ENCODE results near the gene RGS8. TPM values are rescaled to one million over a fixed set of nuclear protein-coding genes. Genes with fewer than 3 reads are reported as not detected.
A peak's percentile ranks its signal among the peaks of the same experiment; 100 is the strongest.

The RGS8 gene
- total and polyA plus RNA-seq, 2 of the 4 experiments (the other 2 are of a cell fraction), result not detected

GRCh38 chr1:182700351-182700709 is 15.9 kb upstream of the RGS8 start:
- no peak overlapping the region for H4K91ac ChIP-seq (ENCODE audit: insufficient read depth, low read depth, low read length)
- ChIA-PET CTCF (interaction anchor here (0.6 kb wide), 2 partner anchors 9 to 102 kb away, joined by 3 to 4 read pairs; no protein-coding TSS in a partner anchor), POLR2A (ENCODE audit: unreplicated experiment) (interaction anchor here (0.5 kb wide), 1 partner anchor 17 kb away, joined by 13 read pairs; no protein-coding TSS in a partner anchor)
- TF ChIP-seq CHD1 (IDR thresholded peaks at IDR 0.05; ENCODE audit: low read depth, low read length) (no peak), BHLHE40 (IDR thresholded peaks at IDR 0.05; ENCODE audit: low read depth, low read length) (no peak), MAZ (IDR thresholded peaks at IDR 0.05; ENCODE audit: borderline replicate concordance, low read depth, low read length) (no peak)
- H3K4ac ChIP-seq (ENCODE audit: low read depth, low read length), result no peak overlapping the region
- no peak overlapping the region; the same call in 1 of the 2 replicates for H3K23ac ChIP-seq (ENCODE audit: low read depth, low read length)
- no peaks in the 10 kb centered on the region for H4K20me1 ChIP-seq (ENCODE audit: insufficient read depth, low read length)
- no peak overlapping the region for H2BK20ac ChIP-seq (ENCODE audit: low read depth, low read length)
- no peak overlapping the region for H2BK5ac ChIP-seq (ENCODE audit: low read depth, low read length, poor library complexity, severe bottlenecking)
- no peaks in the 10 kb centered on the region for H3K79me1 ChIP-seq (ENCODE audit: low read depth in 1 of 2, low read length in 2 of 2)
- H3K56ac ChIP-seq (ENCODE audit: extremely low read depth, insufficient read depth, low read length), result no peak overlapping the region
- H3K18ac ChIP-seq (ENCODE audit: low read depth, low read length), result no peak overlapping the region
- BruUV-seq (replicated peaks), result no TSS peak
- ATAC-seq (ENCODE audit: low read depth), result no peak
- no peak overlapping the region for H2BK15ac ChIP-seq (ENCODE audit: low read depth, low read length)
- no peak overlapping the region for H2AFZ ChIP-seq (replicated peaks; ENCODE audit: low read length, poor library complexity)
- H4K8ac ChIP-seq (ENCODE audit: low read depth in 2 of 2, low read length in 2 of 2), result no peak overlapping the region
- dilution Hi-C loops (cut with HindIII; ENCODE audit: low sequenced_read_pairs, unreplicated experiment), result no loop called here
- no peak for DNase-seq
- no peak overlapping the region for H3K9ac ChIP-seq (ENCODE audit: low read depth, low read length)
- H3K36me3 ChIP-seq (ENCODE audit: control insufficient read depth, insufficient read depth, low read length), result no peaks in the 10 kb centered on the region
- intact Hi-C loops (cut with micrococcal nuclease), result no loop called here
- no peak overlapping the region for H2BK120ac ChIP-seq (ENCODE audit: low read depth, low read length)
- peak overlapping the region; percentile 9 for H2AK9ac ChIP-seq (replicated peaks; ENCODE audit: low read depth, low read length, poor library complexity)
- in situ Hi-C loops (cut with MboI; ENCODE audit: low sequenced_read_pairs), result no loop called here
- peaks cover 11% of the 10 kb centered on the region for H3K27me3 ChIP-seq (ENCODE audit: control insufficient read depth, insufficient read depth, low read length)
- H3K9me3 ChIP-seq (ENCODE audit: control insufficient read depth, insufficient read depth, low read length), result no peaks in the 10 kb centered on the region
- H4K5ac ChIP-seq (ENCODE audit: low read depth, low read length), result no peak overlapping the region
- no peak overlapping the region for H3K4me3 ChIP-seq (ENCODE audit: insufficient read depth, low read depth, low read length)
- WGBS, 2 experiments (ENCODE audit: extremely low coverage in 2 of 2, insufficient read length in 1 of 2), result 31% methylated on average over 2 of the region's 9 CpGs; no CpG with 5 or more reads in 1 of the 2 experiments
- no peak overlapping the region for H3K27ac ChIP-seq (ENCODE audit: insufficient read depth, low read length)
- H3K4me2 ChIP-seq (ENCODE audit: low read depth, low read length), result no peak overlapping the region
- no peaks in the 10 kb centered on the region for H3K4me1 ChIP-seq (ENCODE audit: control insufficient read depth, insufficient read depth, low read length)
- no peak overlapping the region for H2AK5ac ChIP-seq (ENCODE audit: low read depth, low read length)
- no peak overlapping the region for H3K14ac ChIP-seq (replicated peaks; ENCODE audit: low read depth, low read length)
- H3K9me1 ChIP-seq (ENCODE audit: insufficient read depth, low read length), result no peaks in the 10 kb centered on the region

Data from IMR-90 (cell line).